Kidney (tissue), 14 donors: Measurements from ENCODE around the gene IGSF22. TPM values are rescaled to one million over a fixed set of nuclear protein-coding genes. Genes with fewer than 3 reads are reported as not detected.

Source experiments
- DNase-seq, 5 donors: peaks; one replicate each; pipeline ENCODE4 v3.0.0-alpha.2; 2013 to 2020
- FAIRE-seq: peaks from 2 replicates; lab custom pipeline; 2012; peaks lifted over from hg19 to GRCh38; lab: Jason Lieb, UNC
- H3K27ac ChIP-seq, 2 donors: one replicate each; pipeline ENCODE4 v1.7.0; 2013; ENCODE audit warnings: low read depth in 2 of 2, low read length in 2 of 2, inconsistent platforms in 1 of 2
- H3K27me3 ChIP-seq: one replicate; pipeline ENCODE4 v1.7.1; 2013; ENCODE audit warnings: low read length, inconsistent platforms; ENCODE audit not compliant: control insufficient read depth, insufficient read depth
- H3K36me3 ChIP-seq, 3 donors: one replicate each; pipeline versions ENCODE4 v1.7.0 to v1.7.1; 2013; ENCODE audit warnings: low read length in 3 of 3, control low read depth in 1 of 3, inconsistent platforms in 1 of 3; ENCODE audit not compliant: insufficient read depth in 3 of 3, control insufficient read depth in 2 of 3
- H3K4me1 ChIP-seq, 3 donors: one replicate each; pipeline versions ENCODE4 v1.7.0 to v1.7.1; 2013; ENCODE audit warnings: low read length in 3 of 3, inconsistent platforms in 1 of 3, low read depth in 1 of 3; ENCODE audit not compliant: control insufficient read depth in 2 of 3, insufficient read depth in 2 of 3
- H3K4me3 ChIP-seq, 3 donors: one replicate each; pipeline versions ENCODE4 v1.7.0 to v1.8.1; 2013; ENCODE audit warnings: low read length in 3 of 3, control low read depth in 1 of 3, inconsistent platforms in 1 of 3
- H3K9ac ChIP-seq, 3 donors: one replicate each; pipeline versions ENCODE4 v1.7.0 to v1.7.1; 2013; ENCODE audit warnings: low read length in 3 of 3, control low read depth in 1 of 3, inconsistent platforms in 1 of 3
- H3K9me3 ChIP-seq, 3 donors: one replicate each; pipeline versions ENCODE4 v1.7.0 to v1.7.1; 2013; ENCODE audit warnings: low read length in 3 of 3, control low read depth in 1 of 3, inconsistent platforms in 1 of 3; ENCODE audit not compliant: control insufficient read depth in 2 of 3, insufficient read depth in 1 of 3
- CTCF ChIP-seq: IDR thresholded peaks from 3 replicates; pipeline ENCODE4 v1.5.1; 2012; ENCODE audit warnings: mild to moderate bottlenecking, moderate library complexity, borderline replicate concordance; ENCODE audit not compliant: insufficient read depth; ENCODE audit errors: extremely low read depth
- intact Hi-C: fragments of 100-400 bp; cut with DNase I; formaldehyde crosslinking; loops from one replicate; pipeline ENCODE4 v1.11.1; 2022
- polyA plus RNA-seq: library from polyadenylated mRNA; stranded (reverse); fragments of 350-450 nt; fragmentation: Illumina TruSeq; extraction: RNeasy Lipid Tissue Mini Kit (QIAGEN cat#74804); gene quantifications from one replicate; pipeline ENCODE4 v1.2.3, GENCODE V29; 2014; ENCODE audit warnings: low read depth, low replicate concordance; ENCODE audit not compliant: insufficient read depth
- total RNA-seq: library from RNA; stranded (reverse); fragmentation: NEBNext Ultra II Directional; extraction: Animal tissue kit (Norgen Biotek cat#: 25700); gene quantifications from one replicate; pipeline ENCODE4 v1.2.1, GENCODE V29; 2021
- donor health status: control.
- donor health status: control.
- donor health status: control.
- donor health status: control.
- donor health status: control.
- donor health status: DM: yes; HTN: yes; CAD: no.
- donor health status: Normal renal cell carcinoma (clear cell type).

Gene IGSF22
- total and polyA plus RNA-seq, 2 donors from 2014 or later = 2.5 to 2.8 TPM

- H3K4me3 ChIP-seq = no peak overlapping the region
- H3K9ac ChIP-seq = no peak overlapping the region
- intact Hi-C loops = no loop called here
- no peak for TF ChIP-seq CTCF
- H3K27me3 ChIP-seq = no peaks in the 10 kb centered on the region
- no peak for FAIRE-seq
- no peaks in the 10 kb centered on the region for H3K36me3 ChIP-seq
- H3K27ac ChIP-seq = no peak overlapping the region
- H3K9me3 ChIP-seq = no peaks in the 10 kb centered on the region
- H3K4me1 ChIP-seq = no peaks in the 10 kb centered on the region
- no peak for DNase-seq
These were observed 35.2 kb upstream of the IGSF22 start for GRCh38 chr11:18761144-18761543.

- Histone ChIP-seq H3K4me3 (no peak overlapping the region), H3K9ac (no peak overlapping the region), H3K36me3 (no peaks in the 10 kb centered on the region), H3K9me3 (no peaks in the 10 kb centered on the region), H3K4me1 (no peaks in the 10 kb centered on the region), H3K27ac (no peak overlapping the region), H3K27me3 (no peaks in the 10 kb centered on the region)
- DNase-seq = peak in 2 of 5 donors; percentile 10 to 54
- TF ChIP-seq CTCF = no peak
- intact Hi-C loops = no loop called here
- no peak for FAIRE-seq
These were observed 31.8 kb upstream of the IGSF22 start for GRCh38 chr11:18757811-18758210.

- no peaks in the 10 kb centered on the region for H3K9me3 ChIP-seq
- H3K9ac ChIP-seq = no peak overlapping the region
- no peaks in the 10 kb centered on the region for H3K36me3 ChIP-seq
- FAIRE-seq (no peak), DNase-seq (no peak)
- intact Hi-C loops = no loop called here
- no peaks in the 10 kb centered on the region for H3K4me1 ChIP-seq
- no peak overlapping the region for H3K27ac ChIP-seq
- TF ChIP-seq CTCF = no peak
- no peak overlapping the region for H3K4me3 ChIP-seq
- no peaks in the 10 kb centered on the region for H3K27me3 ChIP-seq
These were observed 30.9 kb upstream of the IGSF22 start for GRCh38 chr11:18756889-18757288.

DNA sequence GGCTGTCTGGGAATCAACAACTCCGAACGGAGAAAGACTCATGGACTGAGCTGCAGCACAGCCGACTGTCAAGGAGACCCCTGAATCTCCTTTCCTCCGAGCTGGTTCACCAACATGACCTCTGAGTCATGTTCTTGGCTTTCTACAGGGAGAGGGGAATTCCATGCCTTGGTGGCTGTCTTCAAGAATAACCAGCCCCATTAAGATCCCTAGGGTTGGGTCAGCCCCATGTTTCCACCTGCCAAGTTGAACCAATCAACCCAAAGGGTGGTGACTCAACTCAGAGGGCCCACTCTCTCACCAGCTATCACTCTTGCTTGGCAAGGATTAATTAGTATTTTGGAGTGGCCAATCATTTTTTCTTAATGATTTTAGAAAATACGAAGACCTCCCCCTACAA is 28.3 kb upstream of the IGSF22 start:
- intact Hi-C loops = no loop called here
- H3K4me3 ChIP-seq = no peak overlapping the region
- H3K9ac ChIP-seq = no peak overlapping the region
- no peak for TF ChIP-seq CTCF
- DNase-seq = no peak
- no peaks in the 10 kb centered on the region for H3K9me3 ChIP-seq
- no peak for FAIRE-seq
- no peaks in the 10 kb centered on the region for H3K4me1 ChIP-seq
- H3K36me3 ChIP-seq = no peaks in the 10 kb centered on the region
- H3K27ac ChIP-seq = no peak overlapping the region
- no peaks in the 10 kb centered on the region for H3K27me3 ChIP-seq
